WI38 (cell line): ENCODE results near the gene NDOR1.

ENCODE experiments used
- H3K4me3 ChIP-seq: 2 replicates; pipeline ENCODE4 v1.5.1; 2011; ENCODE audit warnings: low read depth, mild to moderate bottlenecking, control low read depth, low read length
- CTCF ChIP-seq: IDR thresholded peaks from 2 replicates; pipeline ENCODE4 v1.5.1; 2012; ENCODE audit warnings: low read depth, mild to moderate bottlenecking, control low read depth, low read length

The NDOR1 gene

GRCh38 chr9:137175345-137175961, 30.0 kb upstream of the NDOR1 start:
- TF ChIP-seq CTCF, result no peak
- no peak overlapping the region for H3K4me3 ChIP-seq

GRCh38 chr9:137176302-137177182, 29.0 kb upstream of the NDOR1 start:
- peak; percentile 33; the same call in 1 of the 2 replicates for TF ChIP-seq CTCF
- H3K4me3 ChIP-seq, result no peak overlapping the region

GRCh38 chr9:137178201-137178938, 27.1 kb upstream of the NDOR1 start:
- no peak for TF ChIP-seq CTCF

GRCh38 chr9:137178939-137179630, 26.4 kb upstream of the NDOR1 start:
- no peak for TF ChIP-seq CTCF
- no peak overlapping the region for H3K4me3 ChIP-seq

More at GRCh38 chr9:137178201-137178938, 27.1 kb upstream of the NDOR1 start:
- no peak overlapping the region for H3K4me3 ChIP-seq

GRCh38 chr9:137179761-137180160, 25.7 kb upstream of the NDOR1 start:
- TF ChIP-seq CTCF, result no peak
- H3K4me3 ChIP-seq, result no peak overlapping the region

- TF ChIP-seq CTCF, result no peak
- no peak overlapping the region for H3K4me3 ChIP-seq
Observed at GRCh38 chr9:137180491-137180890, 25.0 kb upstream of the NDOR1 start.
